OCI-LY1 (cell line): ENCODE measurements around the gene SELENOV.

Source experiments
- EZH2 ChIP-seq: fragments of 200-600 bp; sonication (generic), shearing (Covaris generic); IDR thresholded peaks from 2 replicates; pipeline ENCODE4 v1.8.0; 2017; ENCODE audit warnings: borderline replicate concordance, mixed run types, mild to moderate bottlenecking, antibody characterized with exemption, low read length, moderate library complexity, mixed read lengths
- TF ChIP-seq, protein P1 (sequence below): fragments of 200-600 bp; sonication (generic), shearing (Covaris generic); IDR thresholded peaks from 2 replicates; pipeline ENCODE4 v1.5.1; 2017; ENCODE audit warnings: mild to moderate bottlenecking, antibody characterized with exemption, low read length, moderate library complexity, mixed read lengths

DNA sequence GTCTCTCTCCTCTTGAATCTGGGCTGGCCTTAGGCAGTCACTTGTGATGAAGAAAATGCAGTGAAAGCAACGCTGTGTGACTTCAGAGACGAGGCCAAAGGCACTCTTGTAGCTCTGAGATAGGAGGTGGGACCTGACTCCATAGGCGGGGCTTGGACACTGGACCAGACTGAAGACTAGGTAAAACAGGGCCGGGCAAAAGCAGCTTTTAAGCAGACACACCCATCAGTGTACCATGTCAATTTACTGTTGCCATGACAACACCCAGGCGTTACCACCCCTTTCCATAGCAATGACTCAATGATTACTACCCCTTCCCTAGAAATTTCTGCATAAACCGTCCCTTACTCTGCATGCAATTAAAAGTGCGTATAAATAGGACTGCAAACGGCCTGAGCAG is 31.7 kb downstream of the SELENOV start:
- TF ChIP-seq, protein P1, sequence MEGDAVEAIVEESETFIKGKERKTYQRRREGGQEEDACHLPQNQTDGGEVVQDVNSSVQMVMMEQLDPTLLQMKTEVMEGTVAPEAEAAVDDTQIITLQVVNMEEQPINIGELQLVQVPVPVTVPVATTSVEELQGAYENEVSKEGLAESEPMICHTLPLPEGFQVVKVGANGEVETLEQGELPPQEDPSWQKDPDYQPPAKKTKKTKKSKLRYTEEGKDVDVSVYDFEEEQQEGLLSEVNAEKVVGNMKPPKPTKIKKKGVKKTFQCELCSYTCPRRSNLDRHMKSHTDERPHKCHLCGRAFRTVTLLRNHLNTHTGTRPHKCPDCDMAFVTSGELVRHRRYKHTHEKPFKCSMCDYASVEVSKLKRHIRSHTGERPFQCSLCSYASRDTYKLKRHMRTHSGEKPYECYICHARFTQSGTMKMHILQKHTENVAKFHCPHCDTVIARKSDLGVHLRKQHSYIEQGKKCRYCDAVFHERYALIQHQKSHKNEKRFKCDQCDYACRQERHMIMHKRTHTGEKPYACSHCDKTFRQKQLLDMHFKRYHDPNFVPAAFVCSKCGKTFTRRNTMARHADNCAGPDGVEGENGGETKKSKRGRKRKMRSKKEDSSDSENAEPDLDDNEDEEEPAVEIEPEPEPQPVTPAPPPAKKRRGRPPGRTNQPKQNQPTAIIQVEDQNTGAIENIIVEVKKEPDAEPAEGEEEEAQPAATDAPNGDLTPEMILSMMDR, result no peak
- no peak for TF ChIP-seq EZH2
